Activated CD4-positive, alpha-beta T cell treated with anti-CD3 and anti-CD28 coated beads, Interleukin-2, amount 50 U/mL, for 16 hours (primary cell): ENCODE results near the gene SLC38A8.

ENCODE experiments used
- DNase-seq: peaks from one replicate; pipeline ENCODE4 v3.0.0-alpha.2; 2020

Gene SLC38A8

GRCh38 chr16:83967838-83968305 is 74.7 kb downstream of the SLC38A8 start, which contains the start of gene NECAB2:
Gene NECAB2 (plus strand): TSS chr16:83968244. CDS start chr16:83968649, 405 bp downstream.
- no peak for DNase-seq

DNA sequence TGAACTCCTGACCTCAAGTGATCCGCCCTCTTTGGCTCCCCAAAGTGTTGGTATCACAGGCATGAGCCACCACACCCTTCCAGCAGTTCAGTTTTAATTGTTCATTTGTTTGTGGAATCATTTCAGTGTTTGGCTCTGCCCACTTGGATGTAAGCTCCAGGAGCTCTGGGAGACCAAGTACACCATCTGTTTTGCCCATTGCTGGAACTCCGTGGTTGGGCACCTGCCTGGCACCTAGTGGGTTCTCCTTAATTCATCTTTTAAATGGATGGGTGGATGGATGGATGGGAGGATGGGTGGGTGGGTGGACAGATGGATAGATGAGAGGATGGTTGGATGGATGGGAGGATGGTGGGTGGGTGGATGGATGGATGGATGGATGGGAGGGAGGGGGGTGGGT is 75.5 kb downstream of the SLC38A8 start:
- DNase-seq, result no peak

DNA sequence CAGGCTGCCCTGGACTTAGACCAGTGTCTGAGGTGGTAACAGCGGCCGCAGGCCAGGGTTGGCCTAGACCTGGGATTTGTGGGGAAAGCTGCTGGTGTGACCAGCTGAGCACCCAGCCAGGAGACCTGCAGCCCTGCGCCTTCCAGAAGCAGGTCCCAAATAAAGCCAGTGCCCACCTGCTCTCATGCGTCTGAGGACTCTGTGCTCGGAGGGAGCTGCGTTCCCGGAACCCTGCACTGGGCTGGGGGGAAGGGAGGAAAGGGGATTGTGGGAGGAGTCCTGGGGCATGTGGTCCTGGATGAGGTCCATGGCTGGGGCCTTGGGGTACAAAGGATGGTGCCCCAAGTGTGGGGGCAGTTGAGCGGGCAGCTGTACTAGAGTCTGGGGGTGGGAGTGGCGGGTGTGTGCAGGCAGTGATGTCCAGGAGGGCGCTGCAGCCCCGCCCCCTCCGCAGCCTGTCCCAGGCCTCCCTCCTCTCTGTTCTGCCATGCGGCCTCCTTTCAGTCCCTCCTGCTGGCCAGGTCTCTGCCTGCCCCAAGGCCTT is 76.4 kb downstream of the SLC38A8 start:
- DNase-seq, result no peak

DNA sequence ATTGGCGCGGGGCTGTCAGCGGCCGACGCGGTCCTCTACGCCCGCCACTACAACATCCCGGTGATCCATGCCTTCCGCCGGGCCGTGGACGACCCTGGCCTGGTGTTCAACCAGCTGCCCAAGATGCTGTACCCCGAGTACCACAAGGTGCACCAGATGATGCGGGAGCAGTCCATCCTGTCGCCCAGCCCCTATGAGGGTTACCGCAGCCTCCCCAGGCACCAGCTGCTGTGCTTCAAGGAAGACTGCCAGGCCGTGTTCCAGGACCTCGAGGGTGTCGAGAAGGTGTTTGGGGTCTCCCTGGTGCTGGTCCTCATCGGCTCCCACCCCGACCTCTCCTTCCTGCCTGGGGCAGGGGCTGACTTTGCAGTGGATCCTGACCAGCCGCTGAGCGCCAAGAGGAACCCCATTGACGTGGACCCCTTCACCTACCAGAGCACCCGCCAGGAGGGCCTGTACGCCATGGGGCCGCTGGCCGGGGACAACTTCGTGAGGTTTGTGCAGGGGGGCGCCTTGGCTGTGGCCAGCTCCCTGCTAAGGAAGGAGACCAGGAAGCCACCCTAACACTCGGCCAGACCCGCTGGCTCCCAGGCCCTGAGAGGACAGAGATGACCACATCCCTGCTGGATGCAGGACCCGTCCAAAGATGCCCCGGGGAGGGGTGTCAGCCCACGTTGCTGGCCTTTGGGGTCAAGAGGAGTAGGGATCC is 77.0 kb downstream of the SLC38A8 start:
- DNase-seq, result no peak

DNA sequence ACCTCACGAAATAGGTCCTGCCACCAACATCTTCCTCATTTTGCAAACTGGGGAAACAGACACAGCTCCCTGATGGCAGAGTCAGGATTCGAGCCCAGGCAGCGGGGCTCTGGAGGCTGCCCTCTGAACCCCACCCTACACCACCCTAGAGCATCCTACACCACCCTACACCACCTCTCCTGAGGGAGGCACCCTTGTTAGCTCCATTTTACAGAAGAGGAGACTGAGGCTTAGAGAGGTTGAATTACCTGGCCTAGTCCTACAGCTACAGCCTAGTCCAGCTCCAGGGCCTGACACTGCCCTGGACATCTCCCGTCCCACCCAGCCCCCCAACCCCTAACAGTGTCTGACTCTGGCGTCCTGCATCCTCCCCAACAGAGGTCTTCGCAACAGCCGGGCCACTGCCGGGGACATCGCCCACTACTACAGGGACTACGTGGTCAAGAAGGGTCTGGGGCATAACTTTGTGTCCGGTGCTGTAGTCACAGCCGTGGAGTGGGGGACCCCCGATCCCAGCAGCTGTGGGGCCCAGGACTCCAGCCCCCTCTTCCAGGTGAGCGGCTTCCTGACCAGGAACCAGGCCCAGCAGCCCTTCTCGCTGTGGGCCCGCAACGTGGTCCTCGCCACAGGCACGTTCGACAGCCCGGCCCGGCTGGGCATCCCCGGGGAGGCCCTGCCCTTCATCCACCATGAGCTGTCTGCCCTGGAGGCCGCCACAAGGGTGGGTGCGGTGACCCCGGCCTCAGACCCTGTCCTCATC is 77.7 kb downstream of the SLC38A8 start:
- no peak for DNase-seq

GRCh38 chr16:83963277-83964119 is 79.1 kb downstream of the SLC38A8 start:
- DNase-seq, result no peak

- DNase-seq, result no peak
These were observed 81.0 kb downstream of the SLC38A8 start for GRCh38 chr16:83961591-83961990.

DNA sequence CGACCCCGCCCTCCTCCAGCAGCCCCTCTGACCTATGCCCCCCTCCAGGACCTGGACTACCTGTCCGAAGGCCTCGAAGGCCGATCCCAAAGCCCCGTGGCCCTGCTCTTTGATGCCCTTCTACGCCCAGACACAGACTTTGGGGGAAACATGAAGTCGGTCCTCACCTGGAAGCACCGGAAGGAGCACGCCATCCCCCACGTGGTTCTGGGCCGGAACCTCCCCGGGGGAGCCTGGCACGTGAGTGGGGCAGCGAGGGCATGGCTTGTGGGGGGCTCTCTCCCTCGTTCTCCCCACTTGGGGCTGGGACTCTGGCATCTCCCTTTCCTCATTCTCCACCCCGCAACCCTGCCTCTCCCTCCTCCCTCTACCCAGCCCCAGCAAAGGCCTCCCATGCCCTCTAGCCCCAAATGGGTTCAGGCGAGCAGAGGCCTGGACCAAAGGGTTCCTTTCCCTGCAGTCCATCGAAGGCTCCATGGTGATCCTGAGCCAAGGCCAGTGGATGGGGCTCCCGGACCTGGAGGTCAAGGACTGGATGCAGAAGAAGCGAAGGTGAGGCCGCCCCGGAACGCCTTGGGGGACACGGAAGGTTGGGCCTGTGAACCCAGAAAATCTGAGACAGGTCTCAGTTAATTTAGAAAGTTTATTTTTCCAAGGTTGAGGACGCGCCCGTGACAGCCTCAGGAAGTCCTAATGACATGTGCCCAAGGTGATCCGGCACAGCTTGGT is 81.9 kb downstream of the SLC38A8 start:
- no peak for DNase-seq
